ENCODE results near the gene BBOX1.
"Not testable (repeated sequence)": the region's sequence is repeated elsewhere in the genome, so short reads cannot be mapped to it uniquely, and the experiment has no call there.

BBOX1 gene

GRCh38 chr11:27075655-27076054 is 35.0 kb downstream of the BBOX1 start:
- DNase-seq (ENCODE audit: low spot score in 2 of 2), result no peak
- Mint-ChIP-seq H3K4me3 (no peak overlapping the region), H3K27me3 (no peaks in the 10 kb centered on the region), H3K36me3 (ENCODE audit: insufficient read depth) (no peaks in the 10 kb centered on the region), H3K4me1 (no peaks in the 10 kb centered on the region), H3K9me3 (peaks cover 8% of the 10 kb centered on the region), H3K27ac (ENCODE audit: low read depth) (no peak overlapping the region)
- ATAC-seq (replicated peaks; ENCODE audit: extremely low read depth, poor library complexity, severe bottlenecking), result no peak

- H3K4me1 Mint-ChIP-seq, result no peaks in the 10 kb centered on the region
- H3K36me3 Mint-ChIP-seq (ENCODE audit: insufficient read depth), result no peaks in the 10 kb centered on the region
- peaks cover 8% of the 10 kb centered on the region for H3K9me3 Mint-ChIP-seq
- H3K27ac Mint-ChIP-seq (ENCODE audit: low read depth), result no peak overlapping the region
- DNase-seq (ENCODE audit: low spot score in 2 of 2) (no peak), ATAC-seq (replicated peaks; ENCODE audit: extremely low read depth, poor library complexity, severe bottlenecking) (no peak)
- no peak overlapping the region for H3K4me3 Mint-ChIP-seq
- H3K27me3 Mint-ChIP-seq, result no peaks in the 10 kb centered on the region
Observed at GRCh38 chr11:27076121-27076589, 35.5 kb downstream of the BBOX1 start.

GRCh38 chr11:27081056-27081455 is 40.4 kb downstream of the BBOX1 start:
- H3K27me3 Mint-ChIP-seq, result no peaks in the 10 kb centered on the region
- DNase-seq (ENCODE audit: low spot score in 2 of 2) (no peak), ATAC-seq (replicated peaks; ENCODE audit: extremely low read depth, poor library complexity, severe bottlenecking) (no peak)
- no peaks in the 10 kb centered on the region for H3K36me3 Mint-ChIP-seq (ENCODE audit: insufficient read depth)
- peaks cover 14% of the 10 kb centered on the region for H3K9me3 Mint-ChIP-seq
- H3K27ac Mint-ChIP-seq (ENCODE audit: low read depth), result no peak overlapping the region
- no peak overlapping the region for H3K4me3 Mint-ChIP-seq
- no peaks in the 10 kb centered on the region for H3K4me1 Mint-ChIP-seq

- Mint-ChIP-seq H3K36me3 (ENCODE audit: insufficient read depth) (no peaks in the 10 kb centered on the region), H3K9me3 (peaks cover 14% of the 10 kb centered on the region), H3K27ac (ENCODE audit: low read depth) (no peak overlapping the region), H3K4me1 (no peaks in the 10 kb centered on the region), H3K27me3 (no peaks in the 10 kb centered on the region), H3K4me3 (no peak overlapping the region)
- ATAC-seq (replicated peaks; ENCODE audit: extremely low read depth, poor library complexity, severe bottlenecking) (no peak), DNase-seq (ENCODE audit: low spot score in 2 of 2) (no peak)
Observed at GRCh38 chr11:27083241-27083640, 42.6 kb downstream of the BBOX1 start.

- Mint-ChIP-seq H3K27ac (ENCODE audit: low read depth) (no peak overlapping the region), H3K4me1 (no peaks in the 10 kb centered on the region), H3K27me3 (no peaks in the 10 kb centered on the region), H3K9me3 (peaks cover 12% of the 10 kb centered on the region), H3K36me3 (ENCODE audit: insufficient read depth) (no peaks in the 10 kb centered on the region), H3K4me3 (no peak overlapping the region)
- DNase-seq (ENCODE audit: low spot score in 2 of 2), result no peak
- no peak for ATAC-seq (replicated peaks; ENCODE audit: extremely low read depth, poor library complexity, severe bottlenecking)
Observed at GRCh38 chr11:27083782-27084181, 43.2 kb downstream of the BBOX1 start.

- Mint-ChIP-seq H3K9me3 (peaks cover 12% of the 10 kb centered on the region), H3K4me1 (no peaks in the 10 kb centered on the region), H3K4me3 (no peak overlapping the region), H3K27me3 (no peaks in the 10 kb centered on the region), H3K36me3 (ENCODE audit: insufficient read depth) (no peaks in the 10 kb centered on the region), H3K27ac (ENCODE audit: low read depth) (no peak overlapping the region)
- ATAC-seq (replicated peaks; ENCODE audit: extremely low read depth, poor library complexity, severe bottlenecking) (no peak), DNase-seq (ENCODE audit: low spot score in 2 of 2) (no peak)
Observed at GRCh38 chr11:27084518-27084917, 43.9 kb downstream of the BBOX1 start.

- Mint-ChIP-seq H3K27ac (ENCODE audit: low read depth) (no peak overlapping the region), H3K4me1 (no peaks in the 10 kb centered on the region)
Observed at GRCh38 chr11:27085111-27085510, 44.5 kb downstream of the BBOX1 start.

GRCh38 chr11:27085605-27086004 is 45.0 kb downstream of the BBOX1 start:
- H3K9me3 Mint-ChIP-seq, result peaks cover 18% of the 10 kb centered on the region

More at GRCh38 chr11:27085111-27085510, 44.5 kb downstream of the BBOX1 start:
- Mint-ChIP-seq H3K36me3 (ENCODE audit: insufficient read depth) (no peaks in the 10 kb centered on the region), H3K9me3 (peaks cover 14% of the 10 kb centered on the region), H3K4me3 (no peak overlapping the region), H3K27me3 (no peaks in the 10 kb centered on the region)
- no peak for ATAC-seq (replicated peaks; ENCODE audit: extremely low read depth, poor library complexity, severe bottlenecking)
- no peak for DNase-seq (ENCODE audit: low spot score in 2 of 2)

DNA sequence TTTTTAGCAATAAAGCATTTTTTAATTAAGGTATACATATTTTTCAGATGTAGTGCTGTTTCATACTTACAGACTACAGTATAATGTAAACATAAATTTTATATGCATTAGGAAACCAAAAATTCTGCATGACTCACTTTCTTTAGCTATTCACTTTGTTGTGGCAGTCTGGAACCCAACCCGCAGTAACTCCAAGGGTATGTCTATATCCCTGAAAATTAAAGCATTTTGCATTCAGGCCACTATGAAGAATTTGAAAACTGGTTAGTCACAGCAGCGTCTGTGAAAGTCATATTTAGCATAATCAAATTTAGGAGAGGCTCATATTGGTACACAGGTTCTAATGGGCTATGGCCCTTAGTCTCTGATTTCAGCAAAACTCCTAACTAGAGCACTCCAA is 46.8 kb downstream of the BBOX1 start:
- DNase-seq (ENCODE audit: low spot score in 2 of 2), result no peak
- no peaks in the 10 kb centered on the region for H3K4me1 Mint-ChIP-seq
- ATAC-seq (replicated peaks; ENCODE audit: extremely low read depth, poor library complexity, severe bottlenecking), result no peak
- no peaks in the 10 kb centered on the region for H3K27me3 Mint-ChIP-seq
- no peak overlapping the region for H3K4me3 Mint-ChIP-seq
- H3K27ac Mint-ChIP-seq (ENCODE audit: low read depth), result no peak overlapping the region
- peaks cover 18% of the 10 kb centered on the region for H3K9me3 Mint-ChIP-seq
- no peaks in the 10 kb centered on the region for H3K36me3 Mint-ChIP-seq (ENCODE audit: insufficient read depth)

More at GRCh38 chr11:27085605-27086004, 45.0 kb downstream of the BBOX1 start:
- Mint-ChIP-seq H3K4me3 (no peak overlapping the region), H3K4me1 (no peaks in the 10 kb centered on the region), H3K36me3 (ENCODE audit: insufficient read depth) (no peaks in the 10 kb centered on the region), H3K27me3 (no peaks in the 10 kb centered on the region), H3K27ac (ENCODE audit: low read depth) (no peak overlapping the region)
- ATAC-seq (replicated peaks; ENCODE audit: extremely low read depth, poor library complexity, severe bottlenecking), result no peak
- DNase-seq (ENCODE audit: low spot score in 2 of 2), result no peak

DNA sequence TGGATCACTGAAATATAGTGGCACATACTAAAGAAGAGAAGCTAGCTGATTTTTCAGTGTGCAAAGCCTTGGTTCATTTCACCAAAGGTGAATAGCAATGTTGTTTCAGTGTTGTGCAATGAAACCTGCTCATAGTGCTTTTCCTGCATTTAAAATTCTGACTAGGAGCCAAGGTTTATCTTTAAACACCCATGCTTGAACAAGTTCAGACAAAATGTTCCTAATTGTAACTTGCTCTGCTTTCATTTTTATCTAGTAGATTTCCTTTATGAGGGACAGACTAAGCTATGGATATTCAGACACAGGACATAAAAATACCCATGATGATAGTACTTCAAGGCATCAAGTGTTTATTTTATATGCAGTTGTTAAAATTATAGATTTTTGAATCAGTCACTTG is 47.7 kb downstream of the BBOX1 start:
- H3K27me3 Mint-ChIP-seq, result no peaks in the 10 kb centered on the region
- H3K4me3 Mint-ChIP-seq, result no peak overlapping the region
- DNase-seq (ENCODE audit: low spot score in 2 of 2) (no peak), ATAC-seq (replicated peaks; ENCODE audit: extremely low read depth, poor library complexity, severe bottlenecking) (no peak)
- H3K4me1 Mint-ChIP-seq, result no peaks in the 10 kb centered on the region
- no peaks in the 10 kb centered on the region for H3K36me3 Mint-ChIP-seq (ENCODE audit: insufficient read depth)
- H3K9me3 Mint-ChIP-seq, result peaks cover 16% of the 10 kb centered on the region
- H3K27ac Mint-ChIP-seq (ENCODE audit: low read depth), result no peak overlapping the region

GRCh38 chr11:27089746-27090145 is 49.1 kb downstream of the BBOX1 start:
- DNase-seq (ENCODE audit: low spot score in 2 of 2), result no peak
- Mint-ChIP-seq H3K36me3 (ENCODE audit: insufficient read depth) (no peaks in the 10 kb centered on the region), H3K27me3 (no peaks in the 10 kb centered on the region), H3K4me1 (no peaks in the 10 kb centered on the region), H3K4me3 (no peak overlapping the region), H3K27ac (ENCODE audit: low read depth) (no peak overlapping the region), H3K9me3 (peaks cover 19% of the 10 kb centered on the region)
- no peak for ATAC-seq (replicated peaks; ENCODE audit: extremely low read depth, poor library complexity, severe bottlenecking)

DNA sequence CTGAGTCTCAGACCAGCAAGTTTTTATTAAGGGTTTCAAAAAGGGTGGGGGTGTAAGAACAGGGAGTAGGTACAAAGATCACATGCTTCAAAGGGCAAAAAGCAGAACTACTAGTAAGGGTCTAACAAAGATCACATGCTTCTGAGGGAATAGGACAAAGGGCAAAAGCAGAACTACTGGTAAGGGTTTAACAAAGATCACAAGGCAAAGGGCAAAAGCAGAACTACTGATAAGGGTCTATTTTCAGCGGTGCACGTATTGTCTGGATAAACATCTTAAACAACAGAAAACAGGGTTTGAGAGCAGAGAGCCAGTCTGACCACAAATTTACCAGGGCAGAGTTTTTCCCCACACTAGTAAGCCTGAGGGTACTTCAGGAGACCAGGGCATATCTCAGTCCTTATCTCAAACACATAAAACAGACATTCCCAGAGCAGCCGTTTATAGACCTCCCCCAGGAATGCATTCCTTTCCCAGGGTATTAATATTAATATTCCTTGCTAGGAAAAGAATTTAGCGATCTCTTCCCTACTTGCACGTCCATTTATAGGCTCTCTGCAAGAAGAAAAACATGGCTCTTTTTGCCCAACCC is 49.8 kb downstream of the BBOX1 start:
- not testable (repeated sequence) for H3K4me1 Mint-ChIP-seq; H3K4me3 Mint-ChIP-seq; ATAC-seq (replicated peaks; ENCODE audit: extremely low read depth, poor library complexity, severe bottlenecking); H3K27ac Mint-ChIP-seq (ENCODE audit: low read depth); H3K27me3 Mint-ChIP-seq; DNase-seq (ENCODE audit: low spot score in 2 of 2); H3K36me3 Mint-ChIP-seq (ENCODE audit: insufficient read depth)
- peaks cover 22% of the 10 kb centered on the region for H3K9me3 Mint-ChIP-seq

GRCh38 chr11:27094120-27094519 is 53.5 kb downstream of the BBOX1 start:
- ATAC-seq (replicated peaks; ENCODE audit: extremely low read depth, poor library complexity, severe bottlenecking) (no peak), DNase-seq (ENCODE audit: low spot score in 2 of 2) (no peak)
- Mint-ChIP-seq H3K4me1 (no peaks in the 10 kb centered on the region), H3K27ac (ENCODE audit: low read depth) (no peak overlapping the region), H3K27me3 (no peaks in the 10 kb centered on the region), H3K9me3 (peaks cover 18% of the 10 kb centered on the region), H3K4me3 (no peak overlapping the region), H3K36me3 (ENCODE audit: insufficient read depth) (no peaks in the 10 kb centered on the region)
